K562 (cell line): ENCODE results near the gene SRRD. TPM values are rescaled to one million over a fixed set of nuclear protein-coding genes. Genes with fewer than 3 reads are reported as not detected.
A peak's percentile ranks its signal among the peaks of the same experiment; 100 is the strongest.

Experiments
- BHLHE40 ChIP-seq: IDR thresholded peaks from 2 replicates; pipeline ENCODE4 v1.6.1; 2011; ENCODE audit warnings: low read length, improper control_type of control experiment
- CREM ChIP-seq: IDR thresholded peaks from 2 replicates; pipeline ENCODE4 v1.6.1; 2014; ENCODE audit warnings: antibody characterized with exemption, low read depth
- CTCF ChIP-seq, 3 experiments: IDR thresholded peaks in 2 of 3; conservative IDR thresholded peaks in 1 of 3; 2 replicates each; pipeline ENCODE4 v1.5.1; 2011 to 2012; ENCODE audit warnings: low read length in 3 of 3, mild to moderate bottlenecking in 3 of 3, control low read depth in 2 of 3, improper control_type of control experiment in 1 of 3, inconsistent platforms in 1 of 3, low read depth in 1 of 3, mixed read lengths in 1 of 3, moderate library complexity in 1 of 3; ENCODE audit not compliant: insufficient read depth in 2 of 3
- DDX20 ChIP-seq: fragments of 450-650 bp; IDR thresholded peaks from 2 replicates; pipeline ENCODE4 v1.6.1; 2016; ENCODE audit warnings: missing genetic modification characterization, low read depth, mild to moderate bottlenecking, missing compliant biosample characterization, moderate library complexity
- EP400 ChIP-seq: fragments of 450-650 bp; IDR thresholded peaks from 2 replicates; pipeline ENCODE4 v1.6.1; 2017; ENCODE audit warnings: antibody characterized with exemption, mild to moderate bottlenecking, moderate library complexity
- MGA ChIP-seq: fragments of 450-650 bp; IDR thresholded peaks from 2 replicates; pipeline ENCODE4 v1.6.1; 2016; ENCODE audit warnings: mild to moderate bottlenecking, moderate library complexity
- MYC ChIP-seq, 2 experiments: fragments of 250-450 bp in 1 of 2; sonication (Bioruptor Pico) in 1 of 2; IDR thresholded peaks; 2 replicates each; pipeline versions ENCODE4 v1.5.1 to v1.6.1; 2012 to 2021; ENCODE audit warnings: low read depth in 2 of 2, borderline replicate concordance in 1 of 2, improper control_type of control experiment in 1 of 2, low read length in 1 of 2, mild to moderate bottlenecking in 1 of 2, moderate library complexity in 1 of 2
- NR3C1 ChIP-seq: sonication (generic); formaldehyde crosslinking; IDR thresholded peaks from 2 replicates; pipeline ENCODE4 v1.8.1; 2022; ENCODE audit warnings: missing genetic modification reagents
- RBFOX2 ChIP-seq: fragments of 200-400 bp; formaldehyde crosslinking; IDR thresholded peaks from 2 replicates; pipeline ENCODE4 v1.6.1; 2017; ENCODE audit warnings: low read depth, mild to moderate bottlenecking, low read length, moderate library complexity
- TAF15 ChIP-seq: fragments of 200-400 bp; formaldehyde crosslinking; IDR thresholded peaks from 2 replicates; pipeline ENCODE4 v1.6.1; 2017; ENCODE audit warnings: mild to moderate bottlenecking, low read depth, low read length, moderate library complexity
- ZNF174 ChIP-seq: fragments of 250-450 bp; sonication (Bioruptor Pico); IDR thresholded peaks from 2 replicates; pipeline ENCODE4 v1.4.0; 2020; ENCODE audit warnings: mild to moderate bottlenecking
- polyA plus RNA-seq, 8 experiments: library from polyadenylated mRNA; depleted of rRNA in 4 of 8; stranded (reverse) in 5 of 8; unstranded in 3 of 8; fragments of >200 nt; fragmentation: Nextera tagmentation in 2 of 8; fragmentation: Illumina TruSeq in 1 of 8; extraction: Ambion mirVana in 2 of 8; extraction: Trizol in 1 of 8; gene quantifications; 2 replicates each; pipeline versions ENCODE4 v1.2.1 to v1.2.3, GENCODE V29; 2011 to 2014; ENCODE audit warnings: inconsistent platforms in 1 of 8, missing spikeins in 1 of 8
- total RNA-seq, 7 experiments: library from RNA; depleted of rRNA in 6 of 7; stranded (reverse); fragments of >200 nt in 6 of 7; fragmentation: Illumina TruSeq in 2 of 7; extraction: Trizol in 2 of 7; gene quantifications; 2 replicates each; pipeline versions ENCODE4 v1.2.1 to v1.2.3, GENCODE V29; 2011 to 2021; ENCODE audit warnings: low replicate concordance in 1 of 7
- TF ChIP-seq, protein P1 (sequence below): fragments of 250-450 bp; sonication (Bioruptor Pico); IDR thresholded peaks from 2 replicates; pipeline ENCODE4 v1.5.0; 2020; ENCODE audit warnings: mild to moderate bottlenecking

SRRD gene
- total and polyA plus RNA-seq, 9 of the 15 experiments (the other 6 are each of a cell fraction or from before 2014, with no cell fraction given) = 4.9 to 59.4 (median 34.4) TPM

DNA sequence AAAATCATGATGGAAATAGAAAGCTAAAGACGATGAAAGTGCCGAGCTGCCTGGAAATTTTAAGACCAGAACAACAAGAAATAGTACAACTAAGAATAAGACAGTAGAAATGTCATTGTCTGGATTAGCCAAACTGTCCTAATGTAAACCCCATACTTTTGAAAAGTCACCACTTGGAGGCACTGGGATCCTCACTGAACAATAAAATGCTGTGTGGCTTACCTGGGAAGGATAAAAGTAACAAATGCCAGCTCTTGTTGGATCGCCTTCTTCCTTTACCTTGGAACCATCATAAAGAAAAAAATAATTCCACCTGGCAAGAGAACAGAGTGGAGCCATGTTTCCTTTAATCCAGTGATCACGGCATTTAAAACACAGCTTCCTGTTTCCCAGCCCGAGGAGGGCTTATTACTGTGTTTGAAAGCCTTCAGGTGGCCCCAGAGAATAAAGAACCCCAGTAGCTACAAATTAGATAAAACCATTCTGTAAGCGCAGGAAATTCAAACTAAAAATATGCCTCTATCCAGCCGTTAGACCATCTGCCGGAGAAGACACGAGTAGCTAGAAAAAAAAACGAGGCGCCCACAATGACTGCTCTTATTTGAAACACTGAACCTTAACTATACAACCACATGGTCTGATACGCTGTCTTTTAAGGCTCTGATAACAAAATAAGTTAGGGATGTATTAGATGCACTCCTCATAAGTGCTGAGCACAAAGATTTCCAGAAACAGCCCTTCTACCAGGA lies 4.5 kb upstream of the SRRD start (continued):
- TF ChIP-seq MGA (0 out of 2 replicates have a peak, but pooled peaks have one; percentile 27), TAF15 (no peak), EP400 (peak; percentile 50), CREM (no peak), MYC (IDR thresholded peaks at IDR 0.05; ENCODE audit: low read depth, low read length) (peak; percentile 41; the same call in 1 of the 2 replicates), MYC (CRISPR knock-in tag; IDR thresholded peaks at IDR 0.05; ENCODE audit: borderline replicate concordance, low read depth) (no peak), BHLHE40 (no peak), NR3C1 (CRISPR knock-in tag) (no peak), RBFOX2 (0 out of 2 replicates have a peak, but pooled peaks have one; percentile 16), ZNF174 (CRISPR knock-in tag) (no peak), DDX20 (tag) (no peak), CTCF (IDR thresholded peaks at IDR 0.05 in 2 of 3, conservative IDR thresholded peaks at IDR 0.05 in 1 of 3; ENCODE audit: insufficient read depth in 2 of 3, low read depth in 1 of 3, low read length in 3 of 3) (peak in 2 of 3 experiments; percentile 14 to 24; a peak in 1 of 6 replicates)
- TF ChIP-seq, protein P1, sequence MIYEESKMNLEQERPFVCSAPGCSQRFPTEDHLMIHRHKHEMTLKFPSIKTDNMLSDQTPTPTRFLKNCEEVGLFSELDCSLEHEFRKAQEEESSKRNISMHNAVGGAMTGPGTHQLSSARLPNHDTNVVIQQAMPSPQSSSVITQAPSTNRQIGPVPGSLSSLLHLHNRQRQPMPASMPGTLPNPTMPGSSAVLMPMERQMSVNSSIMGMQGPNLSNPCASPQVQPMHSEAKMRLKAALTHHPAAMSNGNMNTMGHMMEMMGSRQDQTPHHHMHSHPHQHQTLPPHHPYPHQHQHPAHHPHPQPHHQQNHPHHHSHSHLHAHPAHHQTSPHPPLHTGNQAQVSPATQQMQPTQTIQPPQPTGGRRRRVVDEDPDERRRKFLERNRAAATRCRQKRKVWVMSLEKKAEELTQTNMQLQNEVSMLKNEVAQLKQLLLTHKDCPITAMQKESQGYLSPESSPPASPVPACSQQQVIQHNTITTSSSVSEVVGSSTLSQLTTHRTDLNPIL (CRISPR knock-in tag) = no peak
